ENCODE results near the gene FBXO34.
"Not testable (repeated sequence)": the region's sequence is repeated elsewhere in the genome, so short reads cannot be mapped to it uniquely, and the experiment has no call there.

Gene FBXO34

GRCh38 chr14:55303125-55303499 is 31.9 kb downstream of the FBXO34 start:
- no peak for TF ChIP-seq CTCF (conservative IDR thresholded peaks at IDR 0.05; ENCODE audit: control insufficient read depth, insufficient read depth, low read depth, low read length)

GRCh38 chr14:55303691-55304145 is 32.5 kb downstream of the FBXO34 start:
- TF ChIP-seq CTCF (conservative IDR thresholded peaks at IDR 0.05; ENCODE audit: control insufficient read depth, insufficient read depth, low read depth, low read length): no peak
- peak; percentile 10 for DNase-seq (ENCODE audit: low read depth)

More at GRCh38 chr14:55303125-55303499, 31.9 kb downstream of the FBXO34 start:
- H3K4me3 ChIP-seq (ENCODE audit: control insufficient read depth, low read depth, low read length): no peak overlapping the region
- no peak for DNase-seq (ENCODE audit: low read depth)

GRCh38 chr14:55306938-55307589 is 35.8 kb downstream of the FBXO34 start:
- no peak overlapping the region for H3K4me3 ChIP-seq (ENCODE audit: control insufficient read depth, low read depth, low read length)
- DNase-seq (ENCODE audit: low read depth): no peak
- TF ChIP-seq CTCF (conservative IDR thresholded peaks at IDR 0.05; ENCODE audit: control insufficient read depth, insufficient read depth, low read depth, low read length): no peak

More at GRCh38 chr14:55303691-55304145, 32.5 kb downstream of the FBXO34 start:
- no peak overlapping the region for H3K4me3 ChIP-seq (ENCODE audit: control insufficient read depth, low read depth, low read length)

- TF ChIP-seq CTCF (conservative IDR thresholded peaks at IDR 0.05; ENCODE audit: control insufficient read depth, insufficient read depth, low read depth, low read length): no peak
- no peak for DNase-seq (ENCODE audit: low read depth)
- no peak overlapping the region for H3K4me3 ChIP-seq (ENCODE audit: control insufficient read depth, low read depth, low read length)
Measured at GRCh38 chr14:55309154-55309553, 37.9 kb downstream of the FBXO34 start.

GRCh38 chr14:55309761-55310365 is 38.6 kb downstream of the FBXO34 start:
- H3K4me3 ChIP-seq (ENCODE audit: control insufficient read depth, low read depth, low read length): no peak overlapping the region
- no peak for TF ChIP-seq CTCF (conservative IDR thresholded peaks at IDR 0.05; ENCODE audit: control insufficient read depth, insufficient read depth, low read depth, low read length)
- peak; percentile 9 for DNase-seq (ENCODE audit: low read depth)

GRCh38 chr14:55312379-55313030 is 41.3 kb downstream of the FBXO34 start:
- not testable (repeated sequence) for H3K4me3 ChIP-seq (ENCODE audit: control insufficient read depth, low read depth, low read length); DNase-seq (ENCODE audit: low read depth)

GRCh38 chr14:55313480-55313879 is 42.3 kb downstream of the FBXO34 start:
- no peak for TF ChIP-seq CTCF (conservative IDR thresholded peaks at IDR 0.05; ENCODE audit: control insufficient read depth, insufficient read depth, low read depth, low read length)
- no peak for DNase-seq (ENCODE audit: low read depth)
- no peak overlapping the region for H3K4me3 ChIP-seq (ENCODE audit: control insufficient read depth, low read depth, low read length)
